B cell (primary cell): ENCODE data around the gene RGS19.

ENCODE experiments used
- CTCF ChIP-seq: fragments of 200-600 bp; IDR thresholded peaks from one replicate; pipeline ENCODE4 v1.8.0; 2022; ENCODE audit warnings: antibody characterized with exemption, mild to moderate bottlenecking
- EZH2 ChIP-seq: IDR thresholded peaks from 2 replicates; pipeline ENCODE4 v1.6.1; 2012; ENCODE audit warnings: borderline replicate concordance, low read depth, mild to moderate bottlenecking, moderate library complexity, low read length; ENCODE audit not compliant: insufficient read depth, poor library complexity, severe bottlenecking

GRCh38 chr20:64023361-64024140 lies 55.8 kb downstream of the RGS19 start:
- TF ChIP-seq CTCF (no peak), EZH2 (no peak)
